Progenitor cell of endocrine pancreas (in vitro differentiated cells): ENCODE measurements around the gene LEMD1. TPM values are rescaled to one million over a fixed set of nuclear protein-coding genes. Genes with fewer than 3 reads are reported as not detected.

Source experiments
- DNase-seq: peaks from one replicate; pipeline ENCODE4 v3.0.0; 2021; ENCODE audit warnings: low spot score; ENCODE audit not compliant: unreplicated experiment
- H3K27ac Mint-ChIP-seq: 2 replicates; pipeline ENCODE4 v1.8.0; 2021; ENCODE audit warnings: mild to moderate bottlenecking, moderate library complexity, mixed read lengths
- H3K27me3 Mint-ChIP-seq: 2 replicates; pipeline ENCODE4 v1.8.0; 2021; ENCODE audit warnings: mixed read lengths
- H3K36me3 Mint-ChIP-seq: 2 replicates; pipeline ENCODE4 v1.8.0; 2022; ENCODE audit warnings: mixed read lengths; ENCODE audit not compliant: insufficient read depth
- H3K4me1 Mint-ChIP-seq: 2 replicates; pipeline ENCODE4 v1.8.0; 2021; ENCODE audit warnings: low read depth, mixed read lengths
- H3K4me3 Mint-ChIP-seq: 2 replicates; pipeline ENCODE4 v1.8.0; 2021; ENCODE audit warnings: low read depth, mild to moderate bottlenecking, moderate library complexity, mixed read lengths
- H3K9me3 Mint-ChIP-seq: 2 replicates; pipeline ENCODE4 v1.8.0; 2021; ENCODE audit warnings: low read depth, mixed read lengths
- microRNA-seq: library from miRNA; unstranded; fragments of <30 nt; microRNA quantifications from one replicate; pipeline ENCODE4 v1.1.0, GENCODE V29; 2020; ENCODE audit warnings: borderline number of aligned reads; ENCODE audit not compliant: unreplicated experiment
- total RNA-seq: library from RNA; stranded (reverse); gene quantifications from 2 replicates; pipeline ENCODE4 v1.2.1, GENCODE V29; 2021
- TF ChIP-seq, protein P1 (sequence below): fragments of 200-600 bp; sonication (generic); IDR thresholded peaks from one replicate; pipeline ENCODE4 v1.5.0; 2021; ENCODE audit warnings: antibody characterized with exemption, mild to moderate bottlenecking; ENCODE audit not compliant: unreplicated experiment

The LEMD1 gene
- total RNA-seq, 1 donor from 2014 or later: 13.9 TPM

DNA sequence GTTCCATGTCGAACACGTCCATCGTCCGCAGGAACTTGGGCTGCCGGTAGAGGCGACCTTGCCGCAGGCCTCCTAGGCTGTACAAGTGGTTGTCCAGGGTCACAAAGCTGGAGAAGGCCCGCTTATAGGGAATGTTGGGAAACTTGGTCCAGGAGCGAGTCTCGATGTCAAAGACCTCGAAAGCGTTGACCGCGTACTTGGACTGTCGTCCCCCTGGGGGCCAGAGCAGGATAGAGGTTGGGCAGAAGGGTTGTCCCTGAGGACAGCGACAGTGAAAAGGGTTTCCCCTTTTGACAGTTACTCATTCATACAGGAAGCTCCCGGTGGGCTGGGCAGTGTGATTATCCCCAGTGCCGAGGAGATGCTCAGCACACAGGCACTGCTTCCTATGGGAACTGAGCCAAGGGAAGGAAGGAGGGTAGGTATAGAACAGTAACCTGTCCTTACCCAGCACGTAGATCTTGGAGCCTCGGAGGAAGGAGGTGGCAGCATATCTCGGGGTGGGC lies 82.6 kb downstream of the LEMD1 start:
- no peaks in the 10 kb centered on the region for H3K36me3 Mint-ChIP-seq

DNA sequence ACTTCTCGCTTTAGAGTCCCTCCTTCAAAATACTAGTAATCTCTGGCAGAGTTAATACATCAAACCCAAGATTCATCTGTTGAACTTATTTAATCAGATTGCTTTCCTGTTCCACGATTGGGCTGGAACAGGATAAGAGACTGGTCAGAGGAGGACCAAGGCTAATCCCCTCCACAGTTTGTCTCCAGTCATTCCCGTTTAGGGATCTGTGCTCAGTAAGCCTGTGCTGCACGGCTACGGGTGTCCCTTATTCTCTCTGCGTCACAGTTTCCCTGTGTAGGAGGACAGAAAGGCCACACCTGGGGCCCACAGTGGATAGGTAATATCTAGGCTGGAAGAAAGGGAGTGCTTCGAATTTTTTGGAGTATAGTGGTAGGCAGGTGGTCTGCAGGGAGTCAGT lies 83.8 kb downstream of the LEMD1 start:
- peaks cover 70% of the 10 kb centered on the region for H3K27me3 Mint-ChIP-seq

More for the DNA sequence above, 82.6 kb downstream of the LEMD1 start:
- TF ChIP-seq, protein P1, sequence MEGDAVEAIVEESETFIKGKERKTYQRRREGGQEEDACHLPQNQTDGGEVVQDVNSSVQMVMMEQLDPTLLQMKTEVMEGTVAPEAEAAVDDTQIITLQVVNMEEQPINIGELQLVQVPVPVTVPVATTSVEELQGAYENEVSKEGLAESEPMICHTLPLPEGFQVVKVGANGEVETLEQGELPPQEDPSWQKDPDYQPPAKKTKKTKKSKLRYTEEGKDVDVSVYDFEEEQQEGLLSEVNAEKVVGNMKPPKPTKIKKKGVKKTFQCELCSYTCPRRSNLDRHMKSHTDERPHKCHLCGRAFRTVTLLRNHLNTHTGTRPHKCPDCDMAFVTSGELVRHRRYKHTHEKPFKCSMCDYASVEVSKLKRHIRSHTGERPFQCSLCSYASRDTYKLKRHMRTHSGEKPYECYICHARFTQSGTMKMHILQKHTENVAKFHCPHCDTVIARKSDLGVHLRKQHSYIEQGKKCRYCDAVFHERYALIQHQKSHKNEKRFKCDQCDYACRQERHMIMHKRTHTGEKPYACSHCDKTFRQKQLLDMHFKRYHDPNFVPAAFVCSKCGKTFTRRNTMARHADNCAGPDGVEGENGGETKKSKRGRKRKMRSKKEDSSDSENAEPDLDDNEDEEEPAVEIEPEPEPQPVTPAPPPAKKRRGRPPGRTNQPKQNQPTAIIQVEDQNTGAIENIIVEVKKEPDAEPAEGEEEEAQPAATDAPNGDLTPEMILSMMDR: no peak
- H3K27ac Mint-ChIP-seq: no peak overlapping the region
- peaks cover 2% of the 10 kb centered on the region for H3K4me1 Mint-ChIP-seq
- H3K9me3 Mint-ChIP-seq: no peaks in the 10 kb centered on the region
- no peak for DNase-seq
- peaks cover 70% of the 10 kb centered on the region for H3K27me3 Mint-ChIP-seq
- H3K4me3 Mint-ChIP-seq: no peak overlapping the region

DNA sequence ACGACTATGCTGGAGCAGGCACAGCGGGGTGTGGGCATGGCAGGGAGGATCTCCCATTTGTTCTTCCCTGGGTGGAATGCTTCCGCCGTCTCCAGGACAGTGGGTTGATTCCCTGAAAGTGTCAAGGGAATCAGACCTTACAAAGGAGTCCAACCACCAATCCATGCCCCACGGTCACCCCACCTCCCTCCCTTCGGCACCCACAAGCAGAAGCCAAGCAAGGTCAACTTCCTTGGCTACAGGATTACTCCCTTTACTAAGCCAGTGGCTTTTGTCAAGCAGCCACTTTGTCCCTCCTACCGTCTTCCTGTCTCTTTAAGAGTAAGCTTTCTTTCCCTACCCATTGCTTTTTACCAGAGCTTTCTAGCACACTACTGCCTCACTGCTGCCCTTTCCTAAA lies 84.4 kb downstream of the LEMD1 start:
- Mint-ChIP-seq H3K4me1 (no peaks in the 10 kb centered on the region), H3K36me3 (no peaks in the 10 kb centered on the region), H3K27ac (no peak overlapping the region), H3K9me3 (no peaks in the 10 kb centered on the region), H3K4me3 (no peak overlapping the region), H3K27me3 (peaks cover 65% of the 10 kb centered on the region)
- DNase-seq: no peak
- TF ChIP-seq, protein P1: no peak

More for the DNA sequence above, 83.8 kb downstream of the LEMD1 start:
- TF ChIP-seq, protein P1: no peak
- no peak for DNase-seq
- H3K36me3 Mint-ChIP-seq: no peaks in the 10 kb centered on the region
- H3K9me3 Mint-ChIP-seq: no peaks in the 10 kb centered on the region
- H3K4me1 Mint-ChIP-seq: no peaks in the 10 kb centered on the region
- H3K4me3 Mint-ChIP-seq: no peak overlapping the region
- no peak overlapping the region for H3K27ac Mint-ChIP-seq

DNA sequence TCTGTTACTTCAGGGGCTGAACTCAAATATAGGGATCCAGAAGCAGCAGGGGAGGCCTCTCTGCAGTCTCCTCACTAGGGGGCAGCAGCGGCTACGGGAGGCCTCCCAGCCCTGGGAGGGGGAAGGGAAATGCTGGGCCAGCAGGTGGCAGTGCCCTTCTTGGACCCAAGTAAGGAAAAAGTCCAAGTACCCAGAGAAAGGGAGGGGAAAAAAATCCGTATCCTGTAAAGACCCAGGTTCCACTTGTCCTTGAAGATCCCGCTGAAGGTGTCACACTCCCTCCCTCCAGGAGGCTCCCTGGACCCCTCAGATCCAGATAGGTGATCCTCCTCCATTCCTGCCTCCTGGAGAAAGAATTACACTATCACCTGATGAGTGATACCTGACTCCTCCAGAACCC lies 86.2 kb downstream of the LEMD1 start:
- Mint-ChIP-seq H3K4me1 (no peaks in the 10 kb centered on the region), H3K4me3 (no peak overlapping the region), H3K27me3 (peaks cover 56% of the 10 kb centered on the region), H3K9me3 (no peaks in the 10 kb centered on the region), H3K27ac (no peak overlapping the region), H3K36me3 (no peaks in the 10 kb centered on the region)
- peak; percentile 82 for DNase-seq
- TF ChIP-seq, protein P1: peak; percentile 97

DNA sequence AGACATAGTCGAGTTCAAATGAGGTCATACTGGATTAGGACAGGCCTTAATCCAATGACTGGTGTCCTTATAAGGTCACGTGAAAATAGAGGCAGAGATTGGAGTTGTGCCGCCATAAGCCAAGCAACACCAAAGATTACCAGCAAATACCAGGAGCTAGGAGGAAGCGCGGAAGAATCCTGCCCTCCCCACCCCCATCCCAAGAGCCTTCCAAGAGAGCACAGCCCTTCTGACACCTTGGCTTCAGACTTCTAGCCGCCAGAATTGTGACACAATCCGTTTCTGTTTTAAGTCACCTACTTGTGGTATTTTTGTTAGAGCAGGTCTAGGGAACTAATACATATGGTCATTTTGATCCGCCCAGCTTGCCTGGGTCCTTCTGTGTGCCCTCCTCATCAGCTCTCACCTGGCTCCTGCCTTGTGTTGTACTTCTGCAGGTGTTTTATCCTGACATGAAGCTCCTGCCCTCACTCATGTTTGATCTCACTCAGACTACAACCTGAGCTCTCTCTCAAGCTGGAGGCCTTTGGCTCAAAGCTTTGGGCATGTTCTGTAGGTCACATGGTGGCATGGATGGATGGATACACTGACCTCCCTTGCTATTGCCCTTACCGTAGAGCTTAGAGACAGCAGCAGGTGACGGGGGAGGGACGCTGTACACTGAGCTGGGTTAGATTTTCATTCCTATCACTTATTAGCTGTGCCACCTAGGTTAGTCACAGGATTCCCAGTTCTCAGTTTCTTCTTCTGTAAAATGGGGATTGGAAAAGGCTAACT lies 89.7 kb downstream of the LEMD1 start:
- Mint-ChIP-seq H3K4me3 (no peak overlapping the region), H3K27ac (no peak overlapping the region), H3K36me3 (no peaks in the 10 kb centered on the region), H3K9me3 (no peaks in the 10 kb centered on the region), H3K27me3 (peaks cover 39% of the 10 kb centered on the region), H3K4me1 (no peaks in the 10 kb centered on the region)
- TF ChIP-seq, protein P1: no peak
- no peak for DNase-seq

Small RNAs within 50 kb of the gene (microRNA-seq; reads per million reads assigned to microRNA genes)
- 17,530 reads per million, percentile 96 among the genes with 10 or more reads in this experiment for gene MIR135B

Other genes with a start within 250 kb of the LEMD1 start
- 10.4 and 11.0 TPM in 2 replicates for gene DSTYK, start 210.4 kb downstream of the LEMD1 start, total RNA-seq
- gene TMCC2, start 194.1 kb downstream of the LEMD1 start, total RNA-seq: 4.6 and 5.0 TPM in 2 replicates
- gene NUAK2, start 100.3 kb downstream of the LEMD1 start, total RNA-seq: 4.5 and 5.6 TPM in 2 replicates
- gene KLHDC8A, start 65.1 kb downstream of the LEMD1 start, total RNA-seq: 0.18 and 0.36 TPM in 2 replicates
- 6.3 and 6.7 TPM in 2 replicates for gene BLACAT1, start 34.0 kb upstream of the LEMD1 start, total RNA-seq
- gene CDK18, start 82.6 kb upstream of the LEMD1 start, total RNA-seq: 23.9 and 24.5 TPM in 2 replicates
- gene ELK4, start 210.0 kb upstream of the LEMD1 start, total RNA-seq: 25.7 and 30.2 TPM in 2 replicates